ENCODE results near the gene DENND5B. TPM values are rescaled to one million over a fixed set of nuclear protein-coding genes. Genes with fewer than 3 reads are reported as not detected.

The DENND5B gene
- total and polyA plus RNA-seq, 12 donors = 5.2 to 60.8 (median 45.3) TPM

DNA sequence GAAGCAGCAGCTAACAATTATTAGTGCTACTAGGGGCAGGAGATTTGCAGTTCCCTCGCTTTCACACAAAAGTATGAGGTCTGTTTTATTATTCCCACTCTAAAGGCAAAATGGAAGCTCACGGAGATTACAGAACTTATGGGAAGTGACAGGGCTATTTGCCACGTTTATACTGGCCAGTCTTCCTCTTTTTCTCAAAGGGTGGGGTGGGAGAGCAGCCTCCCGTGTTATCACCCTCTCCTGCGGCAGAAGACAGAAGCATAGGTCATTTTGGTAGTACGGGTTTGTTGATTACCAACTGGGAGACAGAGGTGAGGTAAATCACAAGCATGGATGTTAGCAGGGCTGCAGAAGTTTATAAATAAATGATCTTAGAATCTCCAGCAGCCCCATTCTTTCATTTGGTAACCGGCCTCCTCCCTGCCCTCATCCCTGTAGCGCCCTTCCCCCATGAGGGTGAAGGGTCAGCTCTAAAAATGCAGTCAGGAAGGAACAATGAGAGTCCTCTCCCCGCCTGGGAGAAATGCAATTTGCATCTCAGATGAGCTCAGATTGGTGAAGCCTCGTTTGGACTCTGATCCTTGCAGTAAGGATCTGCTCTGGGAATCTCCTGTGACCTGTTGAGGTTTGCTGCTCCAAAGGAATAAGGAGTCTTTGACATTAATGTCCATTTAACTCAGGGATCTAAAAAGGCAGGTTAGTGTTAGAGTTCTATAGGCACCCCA lies 220.2 kb downstream of the DENND5B start:
- ATAC-seq (peak in 5 of 8 donors; percentile 22 to 48 (median 34)), DNase-seq (no peak)
- H3K4me1 ChIP-seq = peaks cover 0 to 19% (median 8%) of the 10 kb centered on the region in 9 donors
- intact Hi-C loops (cut with DNase I) = no loop called here
- H3K4me3 ChIP-seq = peak overlapping the region in 8 of 10 donors; percentile 1 to 51 (median 35)
- H3K9me3 ChIP-seq = no peaks in the 10 kb centered on the region
- no peaks in the 10 kb centered on the region for H3K36me3 ChIP-seq
- 53 to 56% methylated on average over 10 of the region's 10 CpGs for WGBS, 2 donors
- no peaks in the 10 kb centered on the region for H3K27me3 ChIP-seq
- TF ChIP-seq, protein P1, sequence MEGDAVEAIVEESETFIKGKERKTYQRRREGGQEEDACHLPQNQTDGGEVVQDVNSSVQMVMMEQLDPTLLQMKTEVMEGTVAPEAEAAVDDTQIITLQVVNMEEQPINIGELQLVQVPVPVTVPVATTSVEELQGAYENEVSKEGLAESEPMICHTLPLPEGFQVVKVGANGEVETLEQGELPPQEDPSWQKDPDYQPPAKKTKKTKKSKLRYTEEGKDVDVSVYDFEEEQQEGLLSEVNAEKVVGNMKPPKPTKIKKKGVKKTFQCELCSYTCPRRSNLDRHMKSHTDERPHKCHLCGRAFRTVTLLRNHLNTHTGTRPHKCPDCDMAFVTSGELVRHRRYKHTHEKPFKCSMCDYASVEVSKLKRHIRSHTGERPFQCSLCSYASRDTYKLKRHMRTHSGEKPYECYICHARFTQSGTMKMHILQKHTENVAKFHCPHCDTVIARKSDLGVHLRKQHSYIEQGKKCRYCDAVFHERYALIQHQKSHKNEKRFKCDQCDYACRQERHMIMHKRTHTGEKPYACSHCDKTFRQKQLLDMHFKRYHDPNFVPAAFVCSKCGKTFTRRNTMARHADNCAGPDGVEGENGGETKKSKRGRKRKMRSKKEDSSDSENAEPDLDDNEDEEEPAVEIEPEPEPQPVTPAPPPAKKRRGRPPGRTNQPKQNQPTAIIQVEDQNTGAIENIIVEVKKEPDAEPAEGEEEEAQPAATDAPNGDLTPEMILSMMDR (IDR thresholded peaks at IDR 0.05) = no peak
- peak overlapping the region in 5 of 10 donors; percentile 2 to 73 (median 51) for H3K27ac ChIP-seq

GRCh38 chr12:31369712-31370521 lies 221.0 kb downstream of the DENND5B start:
- Histone ChIP-seq H3K4me1 (peaks cover 0 to 19% (median 8%) of the 10 kb centered on the region in 9 donors), H3K36me3 (no peaks in the 10 kb centered on the region), H3K27ac (peak overlapping the region in 5 of 10 donors; percentile 2 to 73 (median 51)), H3K27me3 (no peaks in the 10 kb centered on the region), H3K4me3 (peak overlapping the region in 8 of 10 donors; percentile 1 to 51 (median 35)), H3K9me3 (no peaks in the 10 kb centered on the region)
- ATAC-seq (peak; percentile 49 to 88 (median 73)), DNase-seq (peak in 1 of 2 donors; percentile 61)
- 46 to 54% methylated on average over 21 of the region's 21 CpGs for WGBS, 2 donors
- intact Hi-C loops (cut with DNase I) = no loop called here
- TF ChIP-seq, protein P1 (IDR thresholded peaks at IDR 0.05) = no peak

GRCh38 chr12:31368666-31369361 lies 222.1 kb downstream of the DENND5B start:
- peaks cover 0 to 19% (median 8%) of the 10 kb centered on the region in 9 donors for H3K4me1 ChIP-seq
- no peak for DNase-seq
- 47 to 51% methylated on average over 8 of the region's 8 CpGs for WGBS, 2 donors
- no peaks in the 10 kb centered on the region for H3K9me3 ChIP-seq
- TF ChIP-seq, protein P1 (IDR thresholded peaks at IDR 0.05) = no peak
- intact Hi-C loops (cut with DNase I) = no loop called here
- H3K36me3 ChIP-seq = no peaks in the 10 kb centered on the region
- H3K27ac ChIP-seq = peak overlapping the region in 1 of 10 donors; percentile 3
- ATAC-seq = no peak
- H3K27me3 ChIP-seq = no peaks in the 10 kb centered on the region
- H3K4me3 ChIP-seq = no peak overlapping the region

GRCh38 chr12:31366104-31366621 lies 224.8 kb downstream of the DENND5B start:
- no peaks in the 10 kb centered on the region for H3K9me3 ChIP-seq
- WGBS, 2 donors = 76 to 81% methylated on average over 11 of the region's 11 CpGs
- no peak overlapping the region for H3K27ac ChIP-seq
- no peaks in the 10 kb centered on the region for H3K36me3 ChIP-seq
- intact Hi-C loops (cut with DNase I) = no loop called here
- no peak for ATAC-seq
- peaks cover 0 to 3% (median 0%) of the 10 kb centered on the region in 7 donors for H3K27me3 ChIP-seq
- TF ChIP-seq, protein P1 (IDR thresholded peaks at IDR 0.05) = no peak
- no peak overlapping the region for H3K4me3 ChIP-seq
- DNase-seq = no peak
- peaks cover 0 to 17% (median 8%) of the 10 kb centered on the region in 9 donors for H3K4me1 ChIP-seq

Measured in heart right ventricle (tissue), 16 donors.